Smooth muscle cell (in vitro differentiated cells): ENCODE results near the gene MKLN1. TPM values are rescaled to one million over a fixed set of nuclear protein-coding genes. Genes with fewer than 3 reads are reported as not detected.

Experiments
- DNase-seq: peaks from one replicate; lab custom pipeline; 2025; ENCODE audit not compliant: unreplicated experiment; lab: John Stamatoyannopoulos, UW
- H2AFZ ChIP-seq: fragments of 200-600 bp; sonication (generic); 2 replicates; pipeline ENCODE4 v1.6.0; 2016; ENCODE audit warnings: antibody characterized with exemption, low read depth, mild to moderate bottlenecking
- H3F3A ChIP-seq: fragments of 200-600 bp; sonication (generic); 2 replicates; pipeline ENCODE4 v1.6.0; 2017; ENCODE audit warnings: antibody characterized with exemption, low read depth
- H3K27ac ChIP-seq: fragments of 200-600 bp; sonication (generic); 2 replicates; pipeline ENCODE4 v1.5.1; 2016; ENCODE audit warnings: low read depth, mild to moderate bottlenecking
- H3K27me3 ChIP-seq: fragments of 200-600 bp; sonication (generic); 2 replicates; pipeline ENCODE4 v1.6.1; 2016; ENCODE audit warnings: low read depth, mild to moderate bottlenecking
- H3K36me3 ChIP-seq: fragments of 200-600 bp; sonication (generic); 2 replicates; pipeline ENCODE4 v1.5.1; 2016; ENCODE audit warnings: low read depth
- H3K4me1 ChIP-seq: fragments of 200-600 bp; sonication (generic); 2 replicates; pipeline ENCODE4 v1.5.1; 2016; ENCODE audit warnings: low read depth
- H3K4me2 ChIP-seq: fragments of 200-600 bp; sonication (generic); 2 replicates; pipeline ENCODE4 v1.6.0; 2016; ENCODE audit warnings: mild to moderate bottlenecking
- H3K4me3 ChIP-seq: fragments of 200-600 bp; sonication (generic); 2 replicates; pipeline ENCODE4 v1.5.1; 2016; ENCODE audit warnings: mild to moderate bottlenecking
- H3K79me2 ChIP-seq: fragments of 200-600 bp; sonication (generic); 2 replicates; pipeline ENCODE4 v1.6.0; 2016; ENCODE audit warnings: low read depth, mild to moderate bottlenecking
- H3K9ac ChIP-seq: fragments of 200-600 bp; sonication (generic); 2 replicates; pipeline ENCODE4 v1.6.0; 2016; ENCODE audit warnings: low read depth
- H3K9me3 ChIP-seq: fragments of 200-600 bp; sonication (generic); replicated peaks from 2 replicates; pipeline ENCODE4 v1.5.1; 2016; ENCODE audit warnings: low read depth
- H4K20me1 ChIP-seq: fragments of 200-600 bp; sonication (generic); 2 replicates; pipeline ENCODE4 v1.6.0; 2016; ENCODE audit warnings: low read depth
- CTCF ChIP-seq: fragments of 200-600 bp; sonication (generic); IDR thresholded peaks from 2 replicates; pipeline ENCODE4 v1.5.1; 2017; ENCODE audit warnings: borderline replicate concordance, mild to moderate bottlenecking, antibody characterized with exemption; ENCODE audit not compliant: insufficient read depth, poor library complexity, severe bottlenecking
- WGBS: methylation state at CpG from one replicate; pipeline ENCODE4 v1.1.7; 2016; ENCODE audit warnings: low lambda C conversion rate; 5-methylcytosine and 5-hydroxymethylcytosine counted together
- polyA plus RNA-seq: library from polyadenylated mRNA; unstranded; fragments of >200 nt; fragmentation: Nextera tagmentation; extraction: Ambion mirVana; gene quantifications from 2 replicates; pipeline ENCODE4 v1.2.1, GENCODE V29; 2016
- total RNA-seq: library from RNA; depleted of rRNA; stranded (reverse); fragments of >200 nt; gene quantifications from 2 replicates; pipeline ENCODE4 v1.2.3, GENCODE V29; 2014

The MKLN1 gene
- total and polyA plus RNA-seq, 2 experiments from 2014 or later = 26.3 to 45.3 TPM

- no peaks in the 10 kb centered on the region for H3F3A ChIP-seq
- no peak overlapping the region for H3K4me2 ChIP-seq
- TF ChIP-seq CTCF = no peak
- H3K27me3 ChIP-seq = no peaks in the 10 kb centered on the region
- no peak overlapping the region for H3K9ac ChIP-seq
- peaks cover 27% of the 10 kb centered on the region for H3K36me3 ChIP-seq
- H3K4me3 ChIP-seq = no peak overlapping the region
- no peak for DNase-seq
- H3K9me3 ChIP-seq = no peaks in the 10 kb centered on the region
- peaks cover 41% of the 10 kb centered on the region for H4K20me1 ChIP-seq
- WGBS = 98% methylated on average over 2 of the region's 2 CpGs
- no peak overlapping the region for H3K27ac ChIP-seq
- H2AFZ ChIP-seq = no peak overlapping the region
- no peaks in the 10 kb centered on the region for H3K4me1 ChIP-seq
- H3K79me2 ChIP-seq = peaks cover 35% of the 10 kb centered on the region
These were observed 75.6 kb downstream of the MKLN1 start for GRCh38 chr7:131403322-131403721.

GRCh38 chr7:131404226-131404911 lies 76.7 kb downstream of the MKLN1 start:
- Histone ChIP-seq H3K9ac (no peak overlapping the region), H3K27me3 (no peaks in the 10 kb centered on the region), H3F3A (no peaks in the 10 kb centered on the region), H3K79me2 (peaks cover 44% of the 10 kb centered on the region), H3K4me3 (no peak overlapping the region), H3K9me3 (no peaks in the 10 kb centered on the region), H3K4me2 (no peak overlapping the region), H3K27ac (no peak overlapping the region), H3K36me3 (peaks cover 27% of the 10 kb centered on the region), H4K20me1 (peaks cover 50% of the 10 kb centered on the region), H2AFZ (no peak overlapping the region), H3K4me1 (no peaks in the 10 kb centered on the region)
- no peak for DNase-seq
- 97% methylated on average over 7 of the region's 7 CpGs for WGBS
- no peak for TF ChIP-seq CTCF

GRCh38 chr7:131409129-131409766 lies 81.6 kb downstream of the MKLN1 start:
- Histone ChIP-seq H3K9me3 (no peaks in the 10 kb centered on the region), H3K9ac (no peak overlapping the region), H2AFZ (no peak overlapping the region), H3K4me1 (no peaks in the 10 kb centered on the region), H3F3A (no peaks in the 10 kb centered on the region), H3K4me2 (no peak overlapping the region), H3K27ac (no peak overlapping the region), H3K27me3 (no peaks in the 10 kb centered on the region), H3K4me3 (no peak overlapping the region), H3K79me2 (peaks cover 40% of the 10 kb centered on the region), H3K36me3 (peaks cover 9% of the 10 kb centered on the region), H4K20me1 (peaks cover 44% of the 10 kb centered on the region)
- DNase-seq = no peak
- WGBS = 78% methylated on average over 5 of the region's 5 CpGs
- no peak for TF ChIP-seq CTCF

- Histone ChIP-seq H4K20me1 (peaks cover 27% of the 10 kb centered on the region), H3K79me2 (peaks cover 16% of the 10 kb centered on the region), H3K27me3 (no peaks in the 10 kb centered on the region), H3K4me1 (no peaks in the 10 kb centered on the region), H3K9me3 (no peaks in the 10 kb centered on the region), H3K4me3 (no peak overlapping the region), H3K27ac (no peak overlapping the region), H3K4me2 (no peak overlapping the region), H3K9ac (no peak overlapping the region), H3K36me3 (peaks cover 14% of the 10 kb centered on the region), H2AFZ (no peak overlapping the region), H3F3A (no peaks in the 10 kb centered on the region)
- TF ChIP-seq CTCF = no peak
- no peak for DNase-seq
- 98% methylated on average over 3 of the region's 3 CpGs for whole genome bisulfite sequencing
These were observed 84.4 kb downstream of the MKLN1 start for GRCh38 chr7:131412031-131412430.
